HG02943 (cell line): ENCODE results near the gene SMYD3.

Source experiments
- ATAC-seq: cut with Tn5 transposase; IDR thresholded peaks from one replicate; pipeline ENCODE4 v1.9.1; 2021; ENCODE audit warnings: mild to moderate bottlenecking, low read depth, moderate library complexity; ENCODE audit not compliant: unreplicated experiment

The SMYD3 gene

DNA sequence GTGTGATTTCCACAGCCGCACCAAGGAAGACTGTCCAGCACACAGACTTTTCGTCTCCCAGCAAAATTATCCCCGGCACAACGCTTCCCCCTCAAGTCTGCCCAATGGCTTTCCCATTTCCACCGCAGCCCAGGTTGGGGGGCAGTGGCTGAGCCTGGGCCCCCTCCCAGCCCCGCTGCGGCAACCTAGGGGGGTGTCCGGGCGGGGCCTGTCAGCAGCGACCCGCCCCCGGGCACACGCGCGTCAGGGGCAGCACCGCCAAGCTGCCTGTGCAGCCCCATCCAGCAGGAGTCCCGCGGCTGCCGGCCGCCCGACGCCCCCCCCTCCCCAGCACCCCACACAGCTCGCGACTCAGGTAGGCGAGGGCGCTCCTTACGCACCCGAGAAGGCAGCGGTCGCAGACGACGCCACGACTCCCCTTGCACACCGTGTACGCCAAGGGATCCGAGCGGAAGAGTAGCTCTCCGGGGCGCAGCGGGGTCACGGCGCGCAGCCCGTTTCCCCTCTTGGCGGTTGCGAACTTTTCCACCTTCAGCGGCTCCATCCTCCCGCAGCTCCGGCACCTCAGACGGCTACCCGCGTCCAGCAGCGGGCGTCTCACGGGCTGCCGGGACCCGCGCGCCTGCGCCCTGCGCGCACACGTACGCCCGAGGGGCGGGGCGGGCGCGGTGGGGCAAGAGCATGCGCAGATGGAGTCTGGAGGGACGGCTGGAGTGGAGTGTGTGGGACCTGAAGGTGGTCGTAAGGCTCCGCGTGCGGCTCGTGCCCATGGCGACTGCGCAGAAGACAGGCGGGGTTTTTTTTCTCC, at the start of gene SMYD3:
Gene SMYD3, minus strand, starts transcription at position 606 of the 808 bp plus-strand sequence.
- peak; percentile 90 for ATAC-seq

DNA sequence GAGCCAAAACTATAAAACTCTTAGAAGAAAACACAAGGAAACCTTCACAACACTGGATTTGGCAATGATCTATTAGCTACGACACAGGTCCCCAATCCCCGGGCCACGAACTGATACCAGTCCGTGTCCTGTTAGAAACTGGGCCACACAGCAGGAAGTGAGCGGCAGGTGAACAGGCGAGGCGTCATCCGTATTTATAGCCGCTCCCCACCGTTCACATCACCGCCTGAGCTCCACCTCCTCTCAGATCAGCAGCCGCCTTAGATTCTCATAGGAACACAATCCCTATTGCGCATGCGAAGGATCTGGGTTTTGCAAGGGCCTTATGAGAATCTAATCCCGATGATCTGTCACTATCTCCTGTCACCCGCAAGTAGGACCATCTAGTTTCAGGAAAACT, 47.1 kb upstream of the SMYD3 start:
- no peak for ATAC-seq

DNA sequence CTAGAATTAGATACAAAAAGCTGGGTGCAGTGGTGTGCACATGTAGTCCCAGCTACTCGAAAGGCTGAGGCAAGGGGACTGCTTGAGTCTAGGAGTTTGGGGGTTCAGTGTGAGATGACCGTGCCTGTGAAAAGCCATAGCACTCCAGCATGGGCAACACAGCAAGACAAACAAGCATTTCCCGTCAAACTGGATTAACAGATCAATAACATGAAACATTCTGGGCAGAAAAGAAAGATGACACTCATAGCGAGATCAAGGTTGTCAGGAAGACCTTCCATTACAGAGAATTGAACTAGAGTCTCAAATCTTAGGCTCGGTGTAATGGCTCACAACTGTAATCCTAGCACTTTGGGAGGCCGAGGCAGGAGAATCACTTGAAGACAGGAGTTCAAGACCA, 45.0 kb upstream of the SMYD3 start:
- ATAC-seq, result no peak

DNA sequence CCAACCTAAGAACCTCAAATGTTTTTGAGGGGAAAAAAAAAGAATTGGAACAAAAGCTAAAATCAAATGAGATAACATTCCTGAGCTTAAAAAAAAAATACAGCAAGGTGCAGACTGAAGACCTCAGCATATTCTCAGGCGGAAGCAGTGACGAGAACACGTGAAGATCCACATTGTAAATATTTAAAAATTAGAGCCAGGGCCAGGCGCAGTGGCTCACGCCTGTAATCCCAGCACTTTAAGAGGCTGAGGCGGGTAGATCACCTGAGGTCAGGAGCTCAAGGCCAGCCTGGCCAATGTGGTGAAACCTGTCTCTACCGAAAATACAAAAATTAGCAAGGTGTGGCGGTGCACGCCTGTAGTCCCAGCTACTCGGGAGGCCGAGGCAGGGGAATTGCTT, 43.3 kb upstream of the SMYD3 start:
- no peak for ATAC-seq

DNA sequence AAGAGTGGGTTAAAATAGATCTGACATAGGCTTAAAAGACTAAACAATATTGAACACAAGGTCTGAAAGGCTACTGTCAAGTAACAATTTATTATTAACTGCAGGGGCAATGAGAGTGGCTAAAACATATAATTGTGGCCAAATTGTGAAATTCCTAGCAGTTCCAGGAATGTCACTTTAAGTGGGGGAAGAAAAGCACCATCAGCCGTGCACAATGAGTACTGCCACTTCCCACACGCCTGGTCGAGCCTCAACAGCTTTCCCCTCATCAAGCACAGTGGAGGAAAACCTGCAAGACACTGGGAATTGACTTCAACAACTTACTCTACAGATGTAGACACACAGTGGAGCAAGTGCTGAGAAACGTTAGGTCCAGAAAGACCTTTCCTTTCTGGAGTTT, 42.6 kb upstream of the SMYD3 start:
- ATAC-seq, result no peak

DNA sequence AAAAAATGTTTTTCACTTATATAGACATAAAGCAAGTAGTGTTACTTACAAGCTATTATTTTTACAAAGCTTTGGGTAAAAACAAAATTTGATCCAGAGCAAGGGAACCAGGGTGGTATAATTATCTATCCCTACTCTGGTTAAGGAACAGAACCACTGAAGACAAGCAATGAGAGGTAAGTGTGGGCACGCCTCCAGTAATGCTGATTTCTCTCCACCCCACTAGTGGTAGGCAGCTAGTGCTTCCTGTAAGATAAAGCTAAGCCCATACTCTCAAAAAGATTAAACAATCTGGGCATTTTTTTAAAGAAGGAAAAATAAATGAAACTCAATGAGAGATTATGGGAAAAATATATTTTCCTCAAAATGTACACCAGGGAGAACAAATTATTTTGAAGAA, 36.9 kb upstream of the SMYD3 start:
- ATAC-seq, result no peak

DNA sequence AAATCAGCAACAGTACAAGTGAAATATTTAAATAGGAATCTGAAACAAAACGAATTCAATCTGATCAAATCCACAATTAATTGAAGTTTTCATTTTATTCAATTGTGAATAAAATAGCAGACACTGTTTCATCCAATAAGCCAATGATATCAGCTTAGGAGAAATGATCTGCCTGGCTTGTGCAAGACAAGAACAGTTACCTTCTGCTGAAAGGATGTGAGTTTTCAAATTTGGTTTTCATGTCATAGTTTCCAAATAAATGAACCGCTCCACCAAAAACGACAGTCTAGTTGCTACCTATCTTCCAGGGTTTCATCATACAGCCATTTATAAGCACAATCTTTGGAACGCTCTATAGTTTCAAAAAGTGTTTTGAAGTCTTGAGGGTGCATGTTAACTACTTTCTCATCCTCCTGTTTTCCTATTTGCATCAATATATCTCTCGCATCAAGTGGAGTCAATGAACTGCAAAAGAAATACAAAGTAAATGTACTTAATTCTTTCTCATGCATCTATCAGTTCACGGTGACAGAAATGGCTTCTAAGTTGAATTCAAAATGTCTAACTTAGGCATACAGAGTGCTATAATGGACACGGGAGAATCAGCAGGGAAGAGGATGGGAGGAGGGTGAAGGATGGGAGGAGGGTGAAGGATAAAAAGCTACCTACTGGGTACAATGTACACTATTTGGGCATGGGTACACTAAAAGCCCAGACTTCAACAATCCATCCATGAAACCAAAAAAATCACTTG, 33.8 kb upstream of the SMYD3 start:
- ATAC-seq, result no peak

DNA sequence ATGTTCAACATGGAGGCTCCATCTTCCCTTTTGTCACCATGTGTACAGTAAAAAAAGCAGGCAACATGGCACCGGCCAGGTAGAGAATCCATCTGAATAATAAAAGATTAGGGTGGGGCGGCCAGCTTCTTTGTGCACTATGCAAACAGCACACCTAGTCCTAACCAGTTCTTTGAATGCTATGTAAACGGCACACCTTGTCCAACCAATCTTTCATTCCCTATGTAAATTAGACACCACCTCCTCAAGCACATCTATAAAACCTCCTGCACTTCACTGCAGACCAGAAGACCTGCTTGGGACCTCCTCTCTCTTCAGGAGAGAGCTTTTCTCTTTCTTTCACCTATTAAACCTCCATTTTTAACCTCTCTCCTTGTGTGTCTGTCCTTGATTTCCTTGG, 30.8 kb upstream of the SMYD3 start:
- no peak for ATAC-seq

DNA sequence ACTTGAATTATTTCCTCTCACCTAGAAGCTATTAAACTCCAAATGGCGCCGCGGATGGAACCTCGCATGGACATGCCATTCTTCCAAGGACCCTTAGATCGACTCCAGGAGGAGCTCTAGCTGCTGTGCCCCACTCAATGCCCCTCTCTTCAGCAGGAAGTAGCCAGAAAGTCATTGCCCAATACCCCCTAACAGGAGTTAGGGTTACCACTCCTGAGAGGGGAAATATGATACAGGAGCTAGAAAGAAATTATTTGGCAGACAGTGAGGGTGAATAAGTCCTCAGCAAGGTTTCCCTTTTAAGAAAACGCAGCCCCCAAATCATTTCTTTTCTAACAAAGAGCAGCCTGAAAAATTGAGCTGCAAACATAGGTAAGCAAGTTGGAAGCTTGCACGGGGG, 30.4 kb upstream of the SMYD3 start:
- ATAC-seq, result no peak

DNA sequence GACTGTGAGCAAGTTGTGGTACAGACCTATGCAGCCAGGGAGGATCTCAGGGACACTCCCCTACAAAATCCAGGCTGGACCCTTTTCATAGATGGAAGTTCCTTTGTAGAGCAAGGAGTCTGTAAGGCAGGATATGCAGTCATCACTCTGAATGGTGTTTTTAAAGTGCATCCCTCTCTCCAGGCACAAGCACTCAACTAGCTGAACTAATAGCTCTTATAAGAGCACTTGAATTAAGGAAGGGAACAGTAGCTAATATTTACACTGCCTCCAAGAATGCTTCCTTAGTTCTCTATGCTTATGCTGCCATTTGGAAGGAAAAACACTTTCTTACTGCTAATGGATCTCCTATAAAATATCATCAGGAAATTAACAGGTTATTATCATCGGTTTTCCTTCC, 27.0 kb upstream of the SMYD3 start:
- ATAC-seq, result no peak

DNA sequence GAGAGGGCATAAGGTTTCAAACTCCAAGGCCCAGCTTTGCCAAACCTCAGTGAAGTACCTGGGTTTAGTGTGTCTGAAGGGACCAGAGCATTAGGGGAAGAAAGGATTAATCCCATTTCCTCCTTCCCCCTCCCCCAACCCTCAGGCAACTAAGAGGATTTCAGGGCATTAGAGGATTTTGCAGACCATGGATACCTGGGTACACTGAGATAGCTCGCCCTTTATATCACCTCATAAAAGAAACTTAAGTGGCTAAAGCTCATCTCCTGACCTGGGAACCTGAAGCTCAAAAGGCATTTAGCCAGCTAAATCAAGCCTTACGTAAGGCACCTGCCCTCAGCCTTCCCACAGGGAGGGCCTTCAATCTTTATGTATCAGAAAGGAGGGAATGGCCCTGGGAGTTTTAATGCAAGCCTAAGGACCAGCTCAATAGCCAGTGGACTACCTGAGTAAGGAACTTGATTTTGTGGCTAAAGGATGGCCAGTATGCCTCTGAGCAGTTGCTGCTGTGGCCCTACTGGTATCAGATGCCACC, 26.4 kb upstream of the SMYD3 start:
- no peak for ATAC-seq

DNA sequence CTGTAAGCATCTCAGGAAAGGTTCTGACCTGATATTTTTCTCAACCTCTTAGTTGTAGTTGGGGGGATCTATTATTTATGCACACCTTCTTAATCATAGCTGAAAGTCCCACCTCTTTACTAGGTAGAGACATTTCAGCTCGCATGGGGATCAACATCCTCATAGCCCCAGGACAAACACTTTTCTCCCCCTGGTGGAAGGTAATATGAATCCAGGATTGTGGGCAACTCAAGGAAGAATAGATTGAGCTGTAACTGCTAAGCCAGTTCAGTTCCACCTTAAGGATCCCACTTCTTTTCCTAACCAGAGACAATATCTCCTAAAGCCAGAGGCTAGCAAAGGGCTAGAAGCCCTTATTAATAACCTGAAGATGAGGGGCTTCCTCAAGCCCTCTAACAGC, 25.4 kb upstream of the SMYD3 start:
- ATAC-seq, result no peak

DNA sequence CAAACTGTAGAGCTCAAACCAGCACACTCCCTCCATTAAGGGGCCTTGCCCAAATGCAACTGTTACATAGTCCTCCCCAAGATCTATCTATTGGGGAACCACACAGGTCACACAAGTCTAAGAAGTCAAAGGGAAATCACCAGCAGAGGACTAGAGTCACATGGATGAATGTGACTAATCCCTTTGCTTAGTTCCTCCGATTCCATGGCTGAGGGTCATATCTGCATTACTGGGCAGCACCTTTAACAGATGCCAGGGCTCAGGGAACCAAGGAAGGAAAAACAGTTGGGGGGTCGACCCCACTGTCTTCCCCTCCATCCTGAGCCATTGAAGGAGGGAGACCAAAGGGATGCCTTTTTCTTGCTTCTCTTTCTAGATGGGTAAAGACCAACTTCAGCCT, 23.4 kb upstream of the SMYD3 start:
- ATAC-seq, result no peak

DNA sequence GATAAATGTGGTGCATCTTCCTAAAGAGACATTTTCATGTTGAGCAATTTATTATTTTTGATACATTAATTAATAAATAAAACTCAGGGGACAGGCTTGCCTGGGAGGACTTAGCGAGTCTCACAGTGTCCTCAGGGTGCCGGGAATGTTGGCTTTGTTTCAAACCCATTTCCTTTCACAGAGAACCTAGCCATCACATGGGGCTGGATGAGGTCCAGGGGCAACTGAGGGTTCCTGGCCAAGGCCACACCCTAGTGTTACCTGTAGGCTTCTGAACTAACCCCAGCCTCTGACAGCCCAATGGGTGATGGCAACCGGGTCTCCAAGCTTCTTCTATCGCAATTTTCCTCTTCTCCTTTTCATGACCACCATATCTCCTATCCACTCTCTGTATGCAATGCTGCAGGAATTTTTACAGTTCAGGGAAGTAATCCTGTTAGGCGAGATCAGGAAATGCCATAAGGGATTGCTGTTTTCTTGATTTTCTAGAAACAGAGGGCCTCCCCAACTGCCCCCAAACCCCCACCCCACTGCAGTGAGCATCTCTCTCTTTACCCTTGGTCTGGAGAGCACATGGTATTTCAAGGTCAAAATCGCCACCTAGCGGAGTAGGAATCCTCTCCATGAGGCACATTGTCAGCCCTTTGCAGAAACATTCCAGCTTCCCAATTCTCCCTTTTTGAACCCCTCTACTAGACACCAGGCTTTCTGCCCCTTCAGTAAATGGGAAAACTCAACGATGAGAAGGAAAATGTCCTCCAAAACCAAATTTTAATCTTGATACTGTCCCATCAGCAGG, 22.1 kb upstream of the SMYD3 start:
- no peak for ATAC-seq

DNA sequence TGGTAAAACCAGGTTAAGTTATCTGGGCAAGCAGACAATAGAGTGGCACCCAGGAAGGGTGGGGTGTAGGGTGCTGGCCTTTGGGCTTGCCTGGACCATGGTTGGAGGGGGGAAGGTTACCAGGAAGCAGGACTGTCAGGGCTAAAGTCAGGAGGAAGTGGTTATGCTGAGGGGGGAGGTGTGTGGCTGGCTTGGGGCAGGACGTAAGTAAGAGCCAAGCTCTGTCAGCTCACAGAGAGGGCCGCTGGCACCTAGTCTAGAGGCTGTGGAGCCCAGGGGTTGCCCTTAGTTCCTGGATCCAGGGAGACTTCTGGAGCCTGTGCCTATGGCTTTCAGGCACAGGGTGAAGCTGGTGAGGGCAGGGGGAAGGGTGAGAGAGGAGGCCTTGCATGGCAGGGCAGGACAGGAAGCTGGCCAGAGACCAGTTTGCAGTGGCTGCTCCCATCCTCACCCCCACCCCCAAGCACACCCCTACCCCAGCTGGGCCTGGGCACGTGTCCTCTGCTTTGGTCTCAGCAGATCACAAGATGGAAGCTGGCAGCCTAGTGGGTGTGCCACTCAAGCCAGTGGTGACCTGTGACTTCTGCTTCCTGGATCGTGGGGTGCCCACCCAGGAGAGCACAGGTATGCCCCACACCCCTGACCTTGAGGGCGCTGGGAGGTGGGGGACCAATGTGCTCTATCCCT, 20.5 kb upstream of the SMYD3 start:
- no peak for ATAC-seq

DNA sequence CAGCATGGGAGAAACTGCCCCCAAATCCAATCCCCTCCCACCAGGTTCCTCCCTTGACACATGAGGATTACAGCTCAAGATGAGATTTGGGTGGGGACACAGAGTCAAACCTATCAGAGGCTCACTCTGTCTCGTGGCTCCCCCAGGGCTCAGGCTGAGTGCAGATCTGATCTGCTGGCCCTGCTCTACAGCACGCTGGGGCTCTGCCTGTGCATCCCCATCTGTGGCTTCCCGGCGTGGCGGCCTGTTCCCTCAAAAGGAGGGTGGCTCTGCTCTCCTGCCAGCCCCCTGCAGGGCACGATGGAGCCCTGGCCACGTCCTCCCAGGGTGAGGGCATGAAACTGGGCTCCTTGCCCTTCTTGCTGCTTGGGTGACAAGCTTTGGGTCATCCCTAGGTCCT, 19.8 kb upstream of the SMYD3 start:
- ATAC-seq, result no peak

DNA sequence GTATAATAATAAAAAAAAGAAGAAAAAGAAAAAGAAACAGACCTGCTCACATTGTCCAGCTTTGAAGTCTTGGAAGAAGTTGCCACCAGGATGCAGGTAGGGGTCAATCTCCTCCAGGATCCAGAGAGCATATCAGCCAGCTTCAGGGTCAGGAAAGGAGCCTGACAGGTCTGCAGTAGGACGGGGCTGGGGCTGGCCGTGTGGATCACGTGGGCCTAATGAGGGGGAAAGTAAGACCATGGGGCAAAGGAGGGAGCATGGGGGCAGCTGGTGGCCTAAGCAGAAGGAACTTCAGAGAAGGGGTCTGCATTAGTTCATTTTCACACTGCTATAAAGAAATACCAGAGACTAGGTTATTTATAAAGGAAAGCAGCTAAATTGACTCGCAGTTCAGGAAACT, 19.3 kb upstream of the SMYD3 start:
- ATAC-seq, result no peak

DNA sequence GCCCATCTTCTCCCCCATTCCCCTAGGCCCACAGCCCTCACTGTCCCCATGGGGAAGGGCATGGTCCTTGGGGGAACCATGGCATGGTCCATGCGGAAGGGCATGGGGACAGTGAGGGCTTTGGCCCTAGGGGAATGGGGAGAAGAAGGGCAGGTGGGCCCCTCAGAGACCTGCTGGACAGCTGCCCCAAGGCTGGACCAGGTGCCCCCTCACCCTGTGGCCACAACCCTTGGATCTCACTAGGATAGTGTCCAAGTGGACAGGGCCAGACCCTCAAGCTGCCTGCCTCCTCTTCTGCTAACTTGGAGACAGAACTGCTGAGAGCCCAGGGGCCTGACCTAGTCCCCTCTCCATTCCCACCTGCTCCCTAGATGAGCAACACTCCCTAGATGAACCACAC, 12.4 kb upstream of the SMYD3 start:
- no peak for ATAC-seq

DNA sequence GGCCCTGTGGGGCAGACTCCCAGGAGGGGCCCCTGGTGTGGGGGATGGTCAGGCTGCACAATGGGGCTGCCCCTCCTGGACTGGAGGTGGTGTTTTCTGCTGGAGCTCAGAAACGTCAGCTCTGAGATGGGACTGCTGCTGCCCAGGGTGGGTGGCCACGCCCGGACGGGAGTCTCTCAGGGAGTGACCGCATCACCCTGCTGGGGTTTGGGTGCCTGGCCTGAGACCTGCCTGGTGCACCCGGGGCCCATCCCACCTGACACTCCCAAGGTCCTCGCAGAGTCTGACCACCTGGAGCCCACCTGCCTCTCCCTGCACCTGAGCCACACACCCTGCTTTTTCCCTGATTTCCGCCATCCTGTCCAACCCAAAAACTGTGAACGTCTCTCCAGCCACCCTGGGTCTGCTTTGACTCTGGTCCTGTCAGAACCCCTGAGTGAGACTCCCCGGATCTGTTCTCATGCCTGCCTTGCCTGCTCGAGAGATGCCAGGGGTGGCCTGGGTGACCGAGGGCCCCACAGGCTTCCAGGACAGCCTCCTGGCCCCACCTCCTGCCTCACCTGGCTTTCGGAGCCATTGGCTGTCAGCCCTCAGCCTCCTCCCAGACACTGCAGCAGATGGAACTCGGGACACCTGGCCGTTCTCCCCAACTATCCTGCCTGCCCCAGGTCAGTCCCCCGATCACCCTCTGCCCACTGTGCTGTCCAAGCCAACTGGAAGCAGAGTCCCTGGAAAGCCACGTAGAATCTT, 11.6 kb upstream of the SMYD3 start:
- no peak for ATAC-seq

DNA sequence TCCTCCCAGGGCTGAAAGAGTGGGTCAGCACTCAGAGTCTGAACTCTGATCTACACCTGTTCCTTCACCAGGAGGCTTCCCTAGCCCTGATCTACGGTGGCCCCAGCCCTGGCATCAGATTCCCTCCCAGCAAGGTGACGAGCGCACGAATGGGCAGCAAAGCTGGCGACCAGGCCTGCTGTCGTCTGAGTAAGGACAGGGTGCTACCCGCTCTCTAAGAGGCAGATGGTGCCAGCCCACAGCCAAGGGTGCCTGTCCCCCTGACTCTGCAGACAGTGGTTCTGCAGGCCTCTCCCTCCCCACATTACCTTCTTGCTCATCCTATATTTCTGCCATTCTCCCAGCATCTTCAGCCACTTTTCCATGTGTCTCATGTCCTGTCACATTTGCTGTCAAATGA, 10.3 kb upstream of the SMYD3 start:
- no peak for ATAC-seq
